Measurements from ENCODE around the gene NTM. TPM values are rescaled to one million over a fixed set of nuclear protein-coding genes. Genes with fewer than 3 reads are reported as not detected.

NTM gene
- total RNA-seq, 1 experiment from 2014 or later: not detected

GRCh38 chr11:131421066-131421855 is 50.8 kb downstream of the NTM start:
- Histone ChIP-seq H3K36me3 (ENCODE audit: control insufficient read depth in 1 of 2, insufficient read depth in 2 of 2, low read length in 2 of 2) (no peaks in the 10 kb centered on the region), H3K4me2 (ENCODE audit: low read length) (no peak overlapping the region), H3K27me3 (ENCODE audit: insufficient read depth, low read length) (no peaks in the 10 kb centered on the region), H3K4me1 (ENCODE audit: control insufficient read depth in 1 of 2, insufficient read depth in 2 of 2, low read length in 2 of 2) (no peaks in the 10 kb centered on the region), H3K79me2 (ENCODE audit: insufficient read depth, low read length) (no peaks in the 10 kb centered on the region), H3K27ac (ENCODE audit: low read depth, low read length) (no peak overlapping the region), H3K9ac (ENCODE audit: low read length) (no peak overlapping the region), H3K4me3 (replicated peaks in 1 of 2; ENCODE audit: low read depth in 1 of 2, low read length in 2 of 2) (no peak overlapping the region), H3K9me3 (ENCODE audit: control insufficient read depth in 1 of 2, insufficient read depth in 1 of 2, low read depth in 1 of 2, low read length in 2 of 2) (peaks cover 0 to 6% of the 10 kb centered on the region in 2 experiments; a peak in 3 of 4 replicates), H2AFZ (ENCODE audit: low read depth, low read length, poor library complexity, severe bottlenecking) (no peak overlapping the region), H4K20me1 (ENCODE audit: insufficient read depth) (no peaks in the 10 kb centered on the region), H3K9me2 (ENCODE audit: insufficient read depth) (no peaks in the 10 kb centered on the region)
- CTCF ChIA-PET: no interaction called here
- no TSS peak for BruUV-seq (replicated peaks)
- no peak for ATAC-seq
- POLR2A ChIA-PET: no interaction called here
- DNase-seq (ENCODE audit: low read depth, low spot score): no peak
- intact Hi-C loops (cut with micrococcal nuclease): no loop called here
- TF ChIP-seq CBX3 (IDR thresholded peaks at IDR 0.05; ENCODE audit: low read depth) (no peak), EGR1 (IDR thresholded peaks at IDR 0.05; ENCODE audit: low read depth) (no peak), POLR2AphosphoS5 (IDR thresholded peaks at IDR 0.05; ENCODE audit: low read depth, low read length) (no peak), CEBPB (IDR thresholded peaks at IDR 0.05; ENCODE audit: low read depth) (no peak), ATF3 (IDR thresholded peaks at IDR 0.05) (no peak), ZFX (IDR thresholded peaks at IDR 0.05) (no peak), ZNF274 (IDR thresholded peaks at IDR 0.05; ENCODE audit: low read depth, low read length) (no peak), CTCF (IDR thresholded peaks at IDR 0.05 in 2 of 3, conservative IDR thresholded peaks at IDR 0.05 in 1 of 3; ENCODE audit: borderline replicate concordance in 1 of 3, insufficient read depth in 1 of 3, low read depth in 2 of 3, low read length in 2 of 3) (no peak), SRF (IDR thresholded peaks at IDR 0.05; ENCODE audit: low read depth) (no peak), SP1 (IDR thresholded peaks at IDR 0.05; ENCODE audit: low read depth) (no peak), EZH2phosphoT487 (IDR thresholded peaks at IDR 0.05; ENCODE audit: borderline replicate concordance) (no peak), YY1 (IDR thresholded peaks at IDR 0.05; ENCODE audit: extremely low read depth, insufficient replicate concordance, low read depth, low read length) (no peak), FOSL1 (IDR thresholded peaks at IDR 0.05; ENCODE audit: low read depth) (no peak), SIN3A (IDR thresholded peaks at IDR 0.05; ENCODE audit: low read depth) (no peak), RAD21 (IDR thresholded peaks at IDR 0.05; ENCODE audit: low read depth) (no peak), JUND (IDR thresholded peaks at IDR 0.05) (no peak), POLR2A (IDR thresholded peaks at IDR 0.05; ENCODE audit: borderline replicate concordance, extremely low read depth, insufficient read depth, insufficient read length) (no peak)
- RAD21 ChIA-PET (ENCODE audit: low non-redundant PET in 1 of 2, low total read pairs in 2 of 2, uncharacterized antibody in 2 of 2, unreplicated experiment in 2 of 2): no interaction called here

All from HCT116 (cell line).